GM12878 (cell line): ENCODE measurements around the gene VSIG10. TPM values are rescaled to one million over a fixed set of nuclear protein-coding genes. Genes with fewer than 3 reads are reported as not detected.

Experiments
- ATAC-seq: fragments of 200-7000 bp; cut with Tn5 transposase; 3 replicates; pipeline ENCODE4 v1.9.1; 2020; ENCODE audit warnings: mild to moderate bottlenecking, moderate library complexity
- BruUV-seq: library from RNA; stranded (reverse); fragments of 400-500 nt; replicated peaks from 2 replicates; lab custom pipeline; 2021; lab: Mats Ljungman, UMichigan
- CTCF ChIA-PET: fragments of 300-600 bp; sonication (Branson Sonifier 250); formaldehyde crosslinking; extraction: SDS; loops from one replicate; lab custom pipeline; 2021; ENCODE audit warnings: inconsistent platforms; lab: Yijun Ruan, JAX
- POLR2A ChIA-PET: fragments of 350-600 bp; formaldehyde crosslinking; extraction: SDS; loops from one replicate; lab custom pipeline; 2021; ENCODE audit warnings: inconsistent platforms; lab: Charles Lee
- RAD21 ChIA-PET: fragments of 300-600 bp; sonication (Branson Sonifier 250); formaldehyde crosslinking; loops from one replicate; lab custom pipeline; 2023; ENCODE audit warnings: antibody characterized with exemption; ENCODE audit not compliant: unreplicated experiment; lab: Charles Lee
- SMC1A ChIA-PET: fragments of 300-600 bp; sonication (Branson Sonifier 250); formaldehyde crosslinking; loops from one replicate; lab custom pipeline; 2023; ENCODE audit not compliant: unreplicated experiment, uncharacterized antibody; lab: Charles Lee
- DNase-seq: peaks from one replicate; pipeline ENCODE4 v3.0.0-alpha.2; 2011; ENCODE audit warnings: low read depth, low spot score
- FAIRE-seq: peaks from 3 replicates; lab custom pipeline; 2011; peaks lifted over from hg19 to GRCh38; lab: Jason Lieb, UNC
- H2AFZ ChIP-seq: 2 replicates; pipeline ENCODE4 v1.6.0; 2011; ENCODE audit warnings: low read depth, low read length, control low read depth; ENCODE audit not compliant: control insufficient read depth
- H3K27ac ChIP-seq: 2 replicates; pipeline ENCODE4 v1.5.1; 2011; ENCODE audit warnings: control low read depth; ENCODE audit not compliant: control insufficient read depth, insufficient read depth
- H3K27me3 ChIP-seq, 2 experiments: replicated peaks in 1 of 2; 2 replicates each; pipeline versions ENCODE4 v1.6.0 to v1.6.1; 2011; ENCODE audit warnings: low read length in 1 of 2; ENCODE audit not compliant: control insufficient read depth in 2 of 2, insufficient read depth in 2 of 2
- H3K36me3 ChIP-seq, 2 experiments: 2 replicates each; pipeline ENCODE4 v1.5.1; 2011; ENCODE audit warnings: low read length in 1 of 2; ENCODE audit not compliant: control insufficient read depth in 2 of 2, insufficient read depth in 2 of 2
- H3K4me1 ChIP-seq: 2 replicates; pipeline ENCODE4 v1.6.1; 2011; ENCODE audit warnings: mild to moderate bottlenecking, low read length, moderate library complexity, mixed read lengths; ENCODE audit not compliant: control insufficient read depth, insufficient read depth
- H3K4me2 ChIP-seq: 2 replicates; pipeline ENCODE4 v1.6.0; 2011; ENCODE audit warnings: control low read depth; ENCODE audit not compliant: control insufficient read depth, insufficient read depth
- H3K4me3 ChIP-seq: fragments of 200-600 bp; sonication (generic); 2 replicates; pipeline ENCODE4 v1.5.1; 2016
- H3K79me2 ChIP-seq: 2 replicates; pipeline ENCODE4 v1.6.0; 2011; ENCODE audit warnings: low read length; ENCODE audit not compliant: control insufficient read depth, insufficient read depth
- H3K9ac ChIP-seq: 2 replicates; pipeline ENCODE4 v1.8.0; 2011; ENCODE audit warnings: low read length, control low read depth, mixed read lengths; ENCODE audit not compliant: control insufficient read depth, insufficient read depth
- H3K9me3 ChIP-seq: replicated peaks from 3 replicates; pipeline ENCODE4 v1.5.1; 2011; ENCODE audit warnings: mild to moderate bottlenecking, low read length; ENCODE audit not compliant: control insufficient read depth, insufficient read depth
- H4K20me1 ChIP-seq: 2 replicates; pipeline ENCODE4 v1.6.0; 2011; ENCODE audit not compliant: control insufficient read depth, insufficient read depth
- BMI1 ChIP-seq: fragments of 450-650 bp; IDR thresholded peaks from 2 replicates; pipeline ENCODE4 v1.6.1; 2016; ENCODE audit warnings: mild to moderate bottlenecking, moderate library complexity, borderline replicate concordance
- CEBPZ ChIP-seq: fragments of 150-350 bp; IDR thresholded peaks from 2 replicates; pipeline ENCODE4 v1.6.1; 2016; ENCODE audit warnings: low read depth, low read length
- CHD2 ChIP-seq: IDR thresholded peaks from 2 replicates; pipeline ENCODE4 v1.6.1; 2011; ENCODE audit warnings: low read depth, low read length, improper control_type of control experiment, borderline replicate concordance
- EGR1 ChIP-seq, 2 experiments: IDR thresholded peaks; 1 replicate in 1 of 2; 2 replicates in 1 of 2; pipeline ENCODE4 v1.6.1; 2011 to 2012; ENCODE audit warnings: low read depth in 2 of 2, low read length in 2 of 2, borderline replicate concordance in 1 of 2, mild to moderate bottlenecking in 1 of 2, moderate library complexity in 1 of 2
- ELK1 ChIP-seq: IDR thresholded peaks from 2 replicates; pipeline ENCODE4 v1.6.1; 2012; ENCODE audit warnings: low read depth, low read length, improper control_type of control experiment
- HDAC6 ChIP-seq: fragments of 200-600 bp; sonication (generic); IDR thresholded peaks from one replicate; pipeline ENCODE4 v1.8.0; 2017; ENCODE audit warnings: antibody characterized with exemption; ENCODE audit not compliant: unreplicated experiment
- KLF5 ChIP-seq: fragments of 450-650 bp; IDR thresholded peaks from 2 replicates; pipeline ENCODE4 v1.6.1; 2014; ENCODE audit warnings: mild to moderate bottlenecking; ENCODE audit not compliant: partially characterized antibody
- MYB ChIP-seq: fragments of 150-350 bp; IDR thresholded peaks from 2 replicates; pipeline ENCODE4 v1.6.1; 2014; ENCODE audit warnings: mild to moderate bottlenecking, low read depth, low read length, borderline replicate concordance
- NFYA ChIP-seq: IDR thresholded peaks from 2 replicates; pipeline ENCODE4 v1.6.1; 2011; ENCODE audit warnings: low read depth, mild to moderate bottlenecking, low read length, improper control_type of control experiment, borderline replicate concordance
- PAX8 ChIP-seq: fragments of 450-650 bp; IDR thresholded peaks from 2 replicates; pipeline ENCODE4 v1.6.1; 2017; ENCODE audit warnings: mild to moderate bottlenecking, moderate library complexity
- SIX5 ChIP-seq: IDR thresholded peaks from 2 replicates; pipeline ENCODE4 v1.6.1; 2011; ENCODE audit warnings: mild to moderate bottlenecking, low read depth, low read length, moderate library complexity; ENCODE audit not compliant: severe bottlenecking
- SP1 ChIP-seq: IDR thresholded peaks from one replicate; pipeline ENCODE4 v1.6.1; 2011; ENCODE audit warnings: low read depth, low read length
- ZNF592 ChIP-seq: fragments of 450-650 bp; IDR thresholded peaks from 2 replicates; pipeline ENCODE4 v1.6.1; 2017; ENCODE audit warnings: mild to moderate bottlenecking, moderate library complexity
- ZNF622 ChIP-seq: fragments of 450-650 bp; IDR thresholded peaks from 2 replicates; pipeline ENCODE4 v1.6.1; 2017; ENCODE audit warnings: mild to moderate bottlenecking, inconsistent platforms
- WGBS: methylation state at CpG from one replicate; pipeline ENCODE4 v1.1.6; 2016; ENCODE audit warnings: low lambda C conversion rate; ENCODE audit not compliant: insufficient replicate concordance, insufficient coverage; ENCODE audit errors: missing lambda C conversion rate; 5-methylcytosine and 5-hydroxymethylcytosine counted together
- in situ Hi-C: fragments of 300-500 bp; cut with MboI; formaldehyde crosslinking; loops from 9 replicates; pipeline ENCODE4 v1.14.3; 2018; ENCODE audit warnings: mixed read lengths
- intact Hi-C: fragments of 100-400 bp; cut with micrococcal nuclease; formaldehyde crosslinking; loops from one replicate; pipeline ENCODE4 v1.14.2; 2022; ENCODE audit not compliant: unreplicated experiment
- polyA plus RNA-seq, 11 experiments: library from polyadenylated mRNA; depleted of rRNA in 4 of 11; unstranded in 6 of 11; stranded (reverse) in 5 of 11; fragments of >200 nt; fragmentation: Nextera tagmentation in 4 of 11; fragmentation: Illumina TruSeq in 1 of 11; extraction: Ambion mirVana in 4 of 11; extraction: Trizol in 1 of 11; gene quantifications; 1 replicate in 1 of 11; 2 replicates in 10 of 11; pipeline versions ENCODE4 v1.2.1 to v1.2.3, GENCODE V29; 2011 to 2016; ENCODE audit warnings: inconsistent platforms in 2 of 11, missing spikeins in 2 of 11, low read depth in 1 of 11
- total RNA-seq, 4 experiments: library from RNA; depleted of rRNA in 3 of 4; stranded (reverse); fragments of >200 nt in 3 of 4; fragmentation: Illumina TruSeq in 1 of 4; extraction: Trizol in 1 of 4; gene quantifications; 2 replicates each; pipeline versions ENCODE4 v1.2.1 to v1.2.3, GENCODE V29; 2013 to 2021

The VSIG10 gene
- total and polyA plus RNA-seq, 10 of the 15 experiments (the other 5 are each of a cell fraction or from before 2014, with no cell fraction given): 3.4 to 10.2 (median 5.8) TPM

GRCh38 chr12:118107694-118108093 is 3.9 kb upstream of the VSIG10 start:
- no peak overlapping the region for H2AFZ ChIP-seq
- intact Hi-C loops: no loop called here
- no peak overlapping the region for H3K27ac ChIP-seq
- H3K4me1 ChIP-seq: no peaks in the 10 kb centered on the region; the same call in 1 of the 2 replicates
- BruUV-seq: no TSS peak
- no peak overlapping the region for H3K9ac ChIP-seq
- SMC1A ChIA-PET: no interaction called here
- no peaks in the 10 kb centered on the region for H3K79me2 ChIP-seq
- H3K36me3 ChIP-seq: no peaks in the 10 kb centered on the region
- POLR2A ChIA-PET: no interaction called here
- peaks cover 3 to 6% of the 10 kb centered on the region in 2 experiments; a peak in 2 of 4 replicates for H3K27me3 ChIP-seq
- RAD21 ChIA-PET: no interaction called here
- CTCF ChIA-PET: no interaction called here
- no peak overlapping the region for H3K4me2 ChIP-seq
- DNase-seq: no peak
- WGBS: 80% methylated on average over 8 of the region's 8 CpGs
- H3K4me3 ChIP-seq: no peak overlapping the region
- H4K20me1 ChIP-seq: no peaks in the 10 kb centered on the region
- no peaks in the 10 kb centered on the region for H3K9me3 ChIP-seq
- no peak for FAIRE-seq
- no peak for ATAC-seq
- in situ Hi-C loops: loop anchor here (25.0 kb wide), 2 partner anchors 930 to 1430 kb away; no protein-coding TSS in a partner anchor
- TF ChIP-seq SIX5: no peak
- TF ChIP-seq PAX8: no peak
- TF ChIP-seq MYB: no peak
- TF ChIP-seq CEBPZ: no peak
- no peak for TF ChIP-seq BMI1
- no peak for TF ChIP-seq ZNF592
- TF ChIP-seq SP1: no peak
- no peak for TF ChIP-seq HDAC6
- no peak for TF ChIP-seq ELK1
- no peak for TF ChIP-seq KLF5
- TF ChIP-seq NFYA: no peak
- no peak for TF ChIP-seq ZNF622
- TF ChIP-seq EGR1 (IDR thresholded peaks at IDR 0.05; ENCODE audit: borderline replicate concordance in 1 of 2, low read depth in 2 of 2, low read length in 2 of 2): no peak
- TF ChIP-seq CHD2: no peak
